Activated CD4-positive, CD25-positive, alpha-beta regulatory T cell (primary cell): Measurements from ENCODE around the gene ATG4B.

Experiments
- DNase-seq, 4 experiments: peaks; one replicate each; lab custom pipeline; 2025; lab: John Stamatoyannopoulos, UW

The ATG4B gene

GRCh38 chr2:241666627-241667400 is 29.3 kb downstream of the ATG4B start:
- no peak for DNase-seq

- no peak for DNase-seq
These were observed 30.9 kb downstream of the ATG4B start for GRCh38 chr2:241668354-241668753.

GRCh38 chr2:241668839-241669238 is 31.3 kb downstream of the ATG4B start:
- DNase-seq = no peak

GRCh38 chr2:241670333-241671110 is 33.0 kb downstream of the ATG4B start:
- DNase-seq = no peak

DNA sequence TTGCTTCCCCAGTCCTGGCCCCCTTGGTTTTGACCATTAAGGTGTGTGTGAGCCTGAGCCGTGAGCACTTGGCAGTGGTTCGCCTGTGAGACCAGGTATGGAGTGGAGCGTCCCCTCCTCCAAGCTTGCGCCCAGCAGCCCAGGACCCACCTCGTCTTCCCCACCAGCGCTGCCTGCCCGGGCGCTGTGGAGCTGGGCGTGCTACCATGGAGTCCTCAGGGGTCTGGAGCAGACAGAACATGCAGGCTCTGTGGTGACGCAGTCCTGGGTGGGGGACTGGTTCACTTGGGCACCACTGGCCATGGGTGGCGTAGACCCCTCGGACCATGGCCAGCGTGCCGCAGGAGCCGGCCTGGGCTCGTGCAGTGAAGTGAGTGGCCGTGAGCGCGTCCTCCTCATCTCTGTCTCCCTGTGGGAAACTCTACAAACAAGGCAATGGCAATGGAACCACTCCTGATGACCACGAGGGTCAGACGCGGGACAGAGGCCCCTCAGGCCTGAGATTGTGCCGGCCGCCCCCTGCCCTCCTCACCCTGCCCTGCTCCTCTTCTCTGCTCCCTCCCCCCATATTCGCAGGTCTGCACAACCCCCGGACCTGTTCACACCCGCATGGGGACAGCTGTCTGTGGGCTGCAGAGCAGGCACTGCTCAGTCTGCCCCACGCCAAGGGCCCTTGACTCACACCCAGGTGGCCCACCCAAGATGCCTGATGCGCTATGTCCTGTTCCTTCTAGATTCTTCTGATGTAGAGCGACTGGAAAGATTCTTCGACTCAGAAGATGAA is 34.2 kb downstream of the ATG4B start:
- DNase-seq = no peak

- DNase-seq = no peak
These were observed 35.0 kb downstream of the ATG4B start for GRCh38 chr2:241672243-241673188.

DNA sequence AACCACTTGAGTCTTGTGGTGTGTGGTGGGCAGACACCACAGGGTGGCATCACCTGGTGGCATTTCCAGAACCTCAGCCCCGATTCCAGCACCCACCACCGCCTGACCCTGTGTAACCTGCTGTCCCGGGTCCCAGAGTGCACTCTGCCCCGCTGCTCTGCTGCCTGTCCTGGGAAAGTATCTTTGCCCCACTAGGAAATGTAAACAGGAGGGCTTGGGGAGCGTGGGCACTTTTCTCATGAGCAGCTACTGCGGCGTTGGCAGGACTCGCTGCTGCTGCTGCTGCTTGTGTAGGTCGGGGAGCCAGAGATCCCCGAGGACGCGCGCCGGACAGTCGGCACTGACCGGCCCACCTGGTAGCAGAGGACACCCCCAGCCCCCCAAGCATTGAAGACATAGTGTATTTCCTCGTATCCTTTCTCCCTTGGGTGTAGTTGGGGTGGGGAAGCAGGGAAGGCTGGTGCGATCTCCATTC is 35.7 kb downstream of the ATG4B start:
- no peak for DNase-seq

GRCh38 chr2:241673797-241674725 is 36.6 kb downstream of the ATG4B start:
- no peak for DNase-seq

GRCh38 chr2:241675885-241676284 is 38.4 kb downstream of the ATG4B start:
- DNase-seq = no peak

GRCh38 chr2:241676665-241677064 is 39.2 kb downstream of the ATG4B start:
- DNase-seq = no peak

- DNase-seq = no peak
These were observed 39.9 kb downstream of the ATG4B start for GRCh38 chr2:241677392-241677791.

DNA sequence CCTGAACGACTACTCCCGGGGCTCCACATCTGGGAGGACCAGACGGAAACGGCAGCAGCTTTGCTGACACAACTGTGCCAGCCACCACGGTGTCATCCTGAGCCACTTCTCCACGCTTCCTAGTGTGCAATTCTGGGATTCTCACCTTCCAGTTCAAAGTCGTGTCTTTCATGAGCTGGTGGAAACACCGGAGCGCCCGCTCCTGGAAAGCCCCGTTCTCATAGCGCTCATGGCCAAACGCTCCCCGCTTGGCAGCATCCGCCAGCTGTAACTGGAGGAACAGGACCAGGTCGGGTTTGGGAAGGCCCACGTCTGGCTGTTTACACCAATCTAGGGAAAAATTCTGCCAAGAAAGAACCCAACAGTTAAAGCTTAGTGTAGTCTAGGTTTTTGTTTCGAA is 40.8 kb downstream of the ATG4B start:
- DNase-seq = no peak

- DNase-seq = no peak
These were observed 41.5 kb downstream of the ATG4B start for GRCh38 chr2:241678784-241679540.

DNA sequence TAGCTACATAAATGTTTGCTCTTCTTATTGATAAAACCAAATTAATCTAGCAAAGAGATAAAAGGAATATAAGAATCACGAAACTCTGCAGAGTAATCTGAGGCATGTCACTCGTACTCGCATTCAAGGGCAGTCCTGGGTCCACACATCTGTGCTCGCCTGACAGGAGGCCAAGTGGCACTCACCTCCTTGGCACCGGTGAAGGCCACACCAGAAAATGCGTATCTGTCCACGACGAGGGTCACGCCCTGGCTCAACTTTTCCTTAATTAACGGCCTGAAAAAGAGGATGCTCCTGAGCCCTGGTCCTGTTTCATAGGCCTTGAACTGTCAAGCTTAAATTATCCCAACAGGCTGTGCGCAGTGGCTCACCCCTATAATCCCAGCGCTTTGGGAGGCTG is 42.6 kb downstream of the ATG4B start:
- DNase-seq = no peak

DNA sequence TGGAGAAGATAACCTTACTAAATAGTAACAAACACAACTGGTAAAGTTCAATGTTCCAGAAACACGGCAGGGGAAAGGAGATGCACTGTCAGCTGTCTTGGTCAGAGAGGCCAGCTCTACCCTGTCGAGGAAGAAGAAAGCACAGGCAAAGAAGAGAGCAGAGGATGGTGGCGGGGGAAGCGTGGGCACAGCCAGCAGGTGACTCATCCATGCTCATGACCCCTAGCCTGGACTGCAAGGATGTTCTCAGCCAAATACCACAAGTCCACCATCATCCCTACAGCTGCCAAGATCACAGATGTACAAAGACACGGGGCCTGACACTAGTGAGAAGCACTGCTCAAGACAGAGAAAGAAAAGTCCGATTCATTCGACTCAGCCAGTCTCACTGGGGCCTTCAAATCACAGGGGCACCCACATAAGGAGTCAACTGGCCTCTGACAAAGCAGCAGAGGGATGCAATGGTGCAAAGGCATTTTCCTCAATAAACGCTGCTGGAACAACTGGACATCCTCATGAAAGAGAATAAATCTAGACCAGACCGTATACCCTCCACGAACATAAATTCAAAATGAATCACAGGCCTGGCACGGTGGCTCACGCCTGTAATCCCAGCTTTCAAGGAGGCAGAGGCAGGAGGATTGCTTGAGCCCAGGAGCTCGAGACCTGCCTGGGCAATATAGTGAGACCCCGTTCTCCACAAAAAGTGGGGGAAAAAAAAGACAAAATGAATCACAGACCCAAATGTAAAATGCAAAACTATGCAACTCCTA is 43.5 kb downstream of the ATG4B start:
- no peak for DNase-seq

GRCh38 chr2:241686324-241686649 is 48.8 kb downstream of the ATG4B start:
- DNase-seq = no peak

- DNase-seq = peak; percentile 92 to 94 (median 92)
These were observed 49.3 kb downstream of the ATG4B start, which contains the start of gene DTYMK for GRCh38 chr2:241686650-241687425. Gene DTYMK (minus strand): TSS chr2:241686815. CDS start chr2:241686783, 32 bp downstream.

GRCh38 chr2:241689306-241689705 is 51.8 kb downstream of the ATG4B start:
- no peak for DNase-seq
